Measurements from ENCODE around the gene WDR5. TPM values are rescaled to one million over a fixed set of nuclear protein-coding genes. Genes with fewer than 3 reads are reported as not detected.

Gene WDR5
- total RNA-seq, 1 donor from 2014 or later = 22.1 TPM

DNA sequence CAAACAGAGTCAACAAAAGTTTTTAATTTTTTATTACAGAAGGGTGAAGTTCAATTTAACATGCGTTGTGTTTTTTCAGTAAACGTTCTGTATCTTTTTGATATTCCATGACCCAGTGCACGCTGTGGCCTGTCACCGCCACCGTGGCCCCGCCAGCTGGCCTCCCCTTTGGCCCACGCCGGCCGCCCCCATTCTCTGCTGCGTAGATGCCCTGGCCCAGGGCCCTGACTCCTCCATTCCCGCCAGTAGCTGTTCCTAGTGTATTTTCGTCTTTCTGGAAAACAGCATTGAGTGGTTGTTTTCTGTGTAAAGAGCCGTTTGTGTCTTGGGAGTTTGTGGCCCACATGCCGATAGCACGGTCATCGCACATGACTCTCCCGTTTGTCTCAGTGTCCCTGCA is 22.4 kb downstream of the WDR5 start:
- DNase-seq (ENCODE audit: low spot score) = no peak

DNA sequence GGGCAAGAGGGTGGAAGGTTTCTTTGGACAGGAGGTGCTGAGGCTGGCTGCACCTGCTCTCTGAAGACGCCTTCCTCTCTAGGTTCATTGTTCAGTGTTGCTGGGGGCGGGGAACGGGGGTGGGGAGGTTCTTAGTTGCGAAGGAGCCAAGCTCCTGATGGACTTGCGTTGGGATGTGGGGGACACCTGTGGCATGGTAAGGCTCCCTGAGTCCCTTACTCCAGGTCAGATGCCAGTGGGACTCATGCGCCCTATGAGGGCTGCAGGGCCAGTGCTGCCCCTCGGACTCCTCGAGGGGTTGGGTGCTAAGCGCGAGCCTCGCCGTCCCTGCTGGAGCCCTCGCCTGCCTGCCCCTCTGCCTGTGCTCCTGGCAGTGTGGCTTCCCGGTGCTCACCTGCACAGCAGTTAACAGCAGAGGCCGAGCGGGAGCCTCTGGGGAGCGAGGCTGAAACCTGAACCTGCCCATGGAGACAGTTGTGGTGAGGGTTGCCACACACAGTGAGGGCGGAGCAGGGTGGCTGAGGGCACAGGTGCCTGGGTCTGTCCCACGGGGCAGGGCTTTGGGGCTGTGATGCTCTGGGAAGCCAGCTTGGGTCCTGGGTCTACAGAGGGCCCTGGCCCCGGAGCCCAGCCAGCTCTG is 23.0 kb downstream of the WDR5 start:
- DNase-seq (ENCODE audit: low spot score) = no peak

DNA sequence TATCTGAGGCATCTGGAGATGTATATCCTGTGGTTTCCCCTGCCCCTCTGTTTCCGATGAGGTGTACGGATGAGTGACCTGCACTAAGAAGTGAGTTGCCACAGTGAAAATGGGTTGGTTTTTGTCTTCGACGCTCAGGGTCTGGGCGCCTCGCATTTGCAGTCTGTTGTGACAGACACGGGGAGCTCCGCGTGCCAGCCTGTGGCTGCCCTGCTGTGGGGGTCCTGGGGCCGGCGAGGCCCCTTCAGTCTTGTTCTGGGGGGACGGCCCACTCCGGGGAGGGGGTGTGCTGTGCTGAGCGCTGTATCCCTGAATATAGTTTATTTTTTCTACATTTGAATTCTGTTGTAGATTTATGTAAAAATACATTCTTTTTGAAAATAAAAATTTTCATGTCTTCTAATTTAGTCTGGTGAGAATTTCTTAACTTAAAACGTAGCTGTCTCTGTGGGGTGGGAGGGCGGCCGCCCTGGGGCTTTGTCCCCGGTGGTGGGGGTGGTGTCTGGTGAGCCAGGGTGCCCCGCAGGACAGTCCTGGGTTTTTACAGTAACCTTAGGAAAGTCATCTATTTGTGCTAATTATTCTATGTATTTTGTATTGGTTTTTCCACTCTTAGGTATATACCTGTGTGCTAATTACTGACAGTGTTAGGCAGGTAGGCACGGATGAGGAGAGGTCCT is 23.8 kb downstream of the WDR5 start:
- DNase-seq (ENCODE audit: low spot score) = no peak

- no peak for DNase-seq (ENCODE audit: low spot score)
These were observed 25.8 kb downstream of the WDR5 start for GRCh38 chr9:134161647-134162046.

GRCh38 chr9:134162212-134162775 is 26.4 kb downstream of the WDR5 start:
- no peak for DNase-seq (ENCODE audit: low spot score)

DNA sequence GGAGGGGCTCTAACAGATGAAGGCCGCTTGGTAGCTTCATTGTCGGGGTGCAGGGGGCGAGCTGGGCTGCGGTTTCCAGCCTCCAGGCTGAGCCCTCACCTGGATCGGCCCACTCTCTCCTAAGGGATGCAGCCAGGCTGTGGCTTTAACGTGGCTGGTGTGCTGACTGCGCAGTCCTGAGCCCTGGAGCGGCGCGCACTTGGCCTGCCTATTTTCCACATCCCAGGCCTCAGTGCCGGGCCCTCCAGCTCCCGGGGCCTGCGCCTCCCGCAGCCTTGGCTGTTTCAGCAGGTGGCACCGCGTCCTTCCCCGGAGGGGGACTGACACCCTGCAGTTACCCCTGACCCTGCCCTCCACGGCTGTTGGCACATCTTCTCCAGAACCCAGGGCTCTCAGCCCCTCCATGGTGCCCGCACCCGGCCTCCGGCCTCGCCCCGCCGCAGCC is 27.1 kb downstream of the WDR5 start:
- no peak for DNase-seq (ENCODE audit: low spot score)

DNA sequence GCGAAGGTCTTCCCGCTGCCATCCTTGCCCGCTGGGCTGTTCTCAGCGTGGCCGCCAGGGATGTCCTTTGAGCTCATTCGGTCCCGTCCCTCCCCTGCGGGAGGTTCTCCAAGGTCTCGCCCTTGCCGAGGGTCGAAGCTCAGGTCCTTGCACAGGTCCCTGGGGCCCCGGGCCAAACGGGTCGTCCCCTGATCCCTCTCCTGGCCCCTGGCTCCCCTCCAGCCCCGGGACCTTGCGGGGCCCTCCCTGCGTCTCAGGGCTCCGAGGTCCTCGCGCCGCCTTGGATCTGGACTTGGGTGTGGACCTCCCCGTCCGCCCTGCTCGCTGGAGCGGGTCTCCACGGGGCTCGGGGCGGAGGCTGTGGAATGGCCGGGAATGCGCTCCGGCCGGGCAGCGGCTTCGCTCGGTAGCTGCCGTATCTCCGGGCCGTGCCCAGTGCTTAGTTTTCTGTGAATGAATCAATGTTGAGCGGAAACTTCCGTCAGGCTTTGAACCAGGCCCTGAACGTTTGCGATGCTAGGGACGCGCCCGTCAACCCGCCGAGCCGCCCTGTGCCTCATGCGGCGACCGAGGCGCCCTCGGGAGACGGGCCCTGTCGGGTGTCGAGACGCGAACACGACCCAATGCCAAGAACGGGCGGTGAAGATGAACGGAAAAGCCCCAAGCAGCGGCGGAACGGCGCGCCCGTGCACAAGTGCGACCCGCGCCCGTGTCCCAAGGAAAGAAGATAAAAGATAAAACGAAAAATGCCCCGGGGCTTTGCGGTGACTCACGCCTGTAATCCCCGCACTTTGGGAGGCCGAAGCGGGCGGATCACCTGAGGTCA is 27.7 kb downstream of the WDR5 start:
- DNase-seq (ENCODE audit: low spot score) = peak; percentile 64

GRCh38 chr9:134164879-134165278 is 29.0 kb downstream of the WDR5 start:
- no peak for DNase-seq (ENCODE audit: low spot score)

DNA sequence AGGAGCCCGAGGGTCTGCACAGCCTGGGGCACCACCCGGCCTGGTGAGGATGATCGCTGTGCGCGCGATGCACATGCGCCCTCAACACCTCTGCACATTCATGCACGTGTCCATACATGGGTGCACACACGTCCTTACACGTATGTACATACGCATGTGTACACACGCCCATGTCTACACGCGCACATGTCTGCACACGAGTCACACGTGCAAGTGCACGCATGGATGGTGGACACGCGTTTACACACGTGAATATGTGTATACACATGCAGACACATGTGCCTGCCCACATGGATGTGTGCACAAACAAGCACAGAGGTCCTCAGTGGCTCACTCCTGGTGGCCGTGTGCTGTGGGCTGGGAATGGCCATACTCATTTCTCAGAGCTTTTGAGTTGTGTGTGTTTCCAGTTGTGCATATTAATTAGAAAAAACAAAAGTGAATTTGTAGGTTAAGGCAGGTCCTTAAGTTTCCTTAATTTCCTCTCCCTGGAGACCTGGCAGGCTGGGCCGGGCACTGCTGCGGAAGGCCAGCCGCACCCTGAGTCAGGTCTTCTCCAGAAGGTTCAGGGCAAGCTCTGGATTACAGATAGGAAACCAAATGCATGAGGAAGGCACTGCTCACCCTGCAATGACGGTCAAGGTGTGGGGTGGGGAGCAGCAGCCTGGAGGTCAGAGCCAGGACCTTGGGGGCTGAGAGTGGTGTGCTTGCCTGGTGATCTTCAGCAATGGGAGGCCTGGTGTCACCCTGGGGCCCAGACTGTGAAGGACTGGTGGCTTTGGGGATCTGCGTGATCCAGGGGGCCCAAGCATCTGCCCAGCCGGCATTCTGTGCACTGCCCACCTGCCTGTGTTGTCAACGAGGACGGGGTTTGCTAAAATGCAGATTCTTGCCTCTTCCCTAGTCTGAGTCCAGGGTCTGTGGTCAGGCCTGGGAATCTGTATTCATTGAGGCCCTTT is 29.8 kb downstream of the WDR5 start:
- DNase-seq (ENCODE audit: low spot score) = peak; percentile 40

GRCh38 chr9:134166374-134166773 is 30.5 kb downstream of the WDR5 start:
- DNase-seq (ENCODE audit: low spot score) = no peak

- no peak for DNase-seq (ENCODE audit: low spot score)
These were observed 31.6 kb downstream of the WDR5 start for GRCh38 chr9:134167530-134167931.

GRCh38 chr9:134168757-134169550 is 33.1 kb downstream of the WDR5 start:
- DNase-seq (ENCODE audit: low spot score) = no peak

- DNase-seq (ENCODE audit: low spot score) = no peak
These were observed 34.0 kb downstream of the WDR5 start for GRCh38 chr9:134169724-134170401.

DNA sequence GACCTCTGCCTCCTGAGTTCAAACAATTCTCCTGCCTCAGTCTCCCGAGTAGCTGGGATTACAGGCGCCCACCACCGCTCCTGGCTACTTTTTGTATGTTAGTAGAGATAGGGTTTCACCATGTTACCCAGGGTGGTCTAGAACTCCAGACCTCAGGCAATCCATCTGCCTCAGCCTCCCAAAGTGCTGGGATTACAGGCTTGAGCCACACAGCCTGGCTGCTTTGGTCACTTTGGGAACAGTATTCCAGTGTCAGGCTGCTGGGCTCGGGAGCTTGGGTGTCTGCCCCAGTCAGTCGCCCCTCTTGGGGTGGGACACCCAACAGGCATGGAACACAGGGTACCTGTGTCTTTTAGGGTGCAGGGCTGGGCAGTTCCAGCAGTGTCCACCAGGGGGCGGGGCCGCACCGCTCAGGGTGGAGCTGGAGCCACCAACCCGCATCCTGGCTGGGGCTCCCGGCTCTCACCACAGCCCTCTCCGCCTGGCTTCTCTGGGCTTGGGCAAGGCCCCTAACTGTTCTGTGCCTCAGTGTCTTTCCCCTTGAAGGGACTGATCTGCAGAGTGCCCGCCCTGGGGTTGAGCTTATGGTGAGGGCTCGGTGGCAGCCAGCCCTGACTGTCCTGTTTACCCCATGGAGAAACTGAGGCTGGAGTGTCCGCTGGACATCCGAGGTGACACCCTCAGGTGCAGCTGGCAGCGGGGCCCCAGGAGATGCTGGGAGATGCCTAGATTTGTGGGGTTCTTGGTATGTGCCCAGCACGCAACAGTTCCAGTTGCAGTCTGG is 34.8 kb downstream of the WDR5 start:
- DNase-seq (ENCODE audit: low spot score) = no peak

GRCh38 chr9:134171316-134172197 is 35.7 kb downstream of the WDR5 start:
- DNase-seq (ENCODE audit: low spot score) = peak; percentile 75

GRCh38 chr9:134172198-134173126 is 36.6 kb downstream of the WDR5 start:
- DNase-seq (ENCODE audit: low spot score) = no peak

Measured in umbilical cord (tissue), 2 donors.